GM18526 (cell line): ENCODE measurements around the gene METTL21A.

Source experiments
- POLR2A ChIP-seq: IDR thresholded peaks from 3 replicates; pipeline ENCODE4 v1.6.1; 2011; ENCODE audit not compliant: insufficient read length; ENCODE audit errors: extremely low read depth

The METTL21A gene

GRCh38 chr2:207599636-207600035, 25.6 kb downstream of the METTL21A start:
- TF ChIP-seq POLR2A, result no peak

GRCh38 chr2:207594731-207595130, 30.5 kb downstream of the METTL21A start:
- no peak for TF ChIP-seq POLR2A

- TF ChIP-seq POLR2A, result no peak
These were observed 30.9 kb downstream of the METTL21A start for GRCh38 chr2:207594264-207594663.

GRCh38 chr2:207593277-207593676, 31.9 kb downstream of the METTL21A start:
- TF ChIP-seq POLR2A, result no peak

GRCh38 chr2:207589143-207589542, 36.1 kb downstream of the METTL21A start:
- no peak for TF ChIP-seq POLR2A

- TF ChIP-seq POLR2A, result no peak
These were observed 37.9 kb downstream of the METTL21A start for GRCh38 chr2:207587305-207587704.

GRCh38 chr2:207584952-207585351, 40.2 kb downstream of the METTL21A start:
- TF ChIP-seq POLR2A, result no peak

- TF ChIP-seq POLR2A, result no peak
These were observed 53.8 kb downstream of the METTL21A start for GRCh38 chr2:207571370-207571769.

GRCh38 chr2:207567671-207568070, 57.5 kb downstream of the METTL21A start:
- TF ChIP-seq POLR2A, result no peak

- no peak for TF ChIP-seq POLR2A
These were observed 59.3 kb downstream of the METTL21A start for GRCh38 chr2:207565736-207566500.
